Loucy (cell line): ENCODE measurements around the gene CDYL.

Experiments used
- CTCF ChIP-seq: fragments of 200-600 bp; sonication (generic); conservative IDR thresholded peaks from 2 replicates; pipeline ENCODE4 v1.5.1; 2014; ENCODE audit warnings: mild to moderate bottlenecking, antibody characterized with exemption, low read length
- EZH2phosphoT487 ChIP-seq: fragments of 200-600 bp; IDR thresholded peaks from 2 replicates; pipeline ENCODE4 v1.6.1; 2018; ENCODE audit warnings: antibody characterized with exemption, mild to moderate bottlenecking, moderate library complexity, borderline replicate concordance

GRCh38 chr6:4799912-4800311 is 23.7 kb downstream of the CDYL start:
- TF ChIP-seq CTCF (no peak), EZH2phosphoT487 (no peak)
